Measurements from ENCODE around the gene SLC38A10. TPM values are rescaled to one million over a fixed set of nuclear protein-coding genes. Genes with fewer than 3 reads are reported as not detected.

SLC38A10 gene
- total RNA-seq, 1 experiment from 2014 or later: 43.8 TPM

- H4K5ac ChIP-seq (ENCODE audit: insufficient read length, low read depth, low read length): no peak overlapping the region
- H3K36me3 Mint-ChIP-seq (ENCODE audit: insufficient read depth in 1 of 3, low read depth in 3 of 3): no peaks in the 10 kb centered on the region
- peaks cover 6% of the 10 kb centered on the region for H3K23me2 ChIP-seq (ENCODE audit: insufficient read length, low read depth, low read length, poor library complexity, severe bottlenecking)
- H2AFZ ChIP-seq (ENCODE audit: low read length): no peak overlapping the region
- no peaks in the 10 kb centered on the region for H3K4me1 ChIP-seq (ENCODE audit: insufficient read depth, low read length)
- no peaks in the 10 kb centered on the region for H3K79me1 ChIP-seq (ENCODE audit: insufficient read depth, low read depth, low read length, poor library complexity, severe bottlenecking)
- no peak overlapping the region for H3K4ac ChIP-seq (ENCODE audit: low read depth, low read length)
- H2BK15ac ChIP-seq (ENCODE audit: low read depth, low read length): no peak overlapping the region
- TF ChIP-seq CTCF (conservative IDR thresholded peaks at IDR 0.05): no peak
- H3K18ac ChIP-seq (ENCODE audit: insufficient read length, low read depth, low read length): no peak overlapping the region
- no peaks in the 10 kb centered on the region for H3K9me3 Mint-ChIP-seq
- DNase-seq: no peak
- no peak overlapping the region; a peak in 1 of 5 replicates for H3K4me3 Mint-ChIP-seq
- no peak overlapping the region for H3K27ac ChIP-seq (ENCODE audit: insufficient read length, low read depth, low read length)
- WGBS (ENCODE audit: extremely low coverage, insufficient read length, low lambda C conversion rate): no CpG with 5 or more reads among the region's 19 CpGs
- no peak overlapping the region for H2BK120ac ChIP-seq (ENCODE audit: low read depth, low read length, poor library complexity, severe bottlenecking)
- no peak overlapping the region for H2AK5ac ChIP-seq (ENCODE audit: insufficient read length, low read length)
- no peak overlapping the region for H3K4me2 ChIP-seq (ENCODE audit: insufficient read depth, insufficient read length, low read length)
- no peaks in the 10 kb centered on the region for H3K79me2 ChIP-seq (ENCODE audit: insufficient read depth, low read length)
- no peak overlapping the region for H4K8ac ChIP-seq (replicated peaks; ENCODE audit: insufficient read length, low read depth, low read length)
- H3K56ac ChIP-seq (ENCODE audit: insufficient read length, low read depth, low read length): no peak overlapping the region
- peaks cover 6% of the 10 kb centered on the region for H3K27me3 Mint-ChIP-seq (ENCODE audit: low read depth)
- H2BK5ac ChIP-seq (ENCODE audit: insufficient read length, low read length): no peak overlapping the region
- H4K20me1 ChIP-seq (ENCODE audit: control insufficient read depth, insufficient read depth, insufficient read length): no peaks in the 10 kb centered on the region
- H3K27ac Mint-ChIP-seq: peak overlapping the region in 1 of 3 experiments; percentile 89; a peak in 1 of 7 replicates
- H3K23ac ChIP-seq (ENCODE audit: insufficient read length, low read depth, low read length): no peak overlapping the region
- H3K9me3 ChIP-seq (ENCODE audit: control insufficient read depth, low read depth, low read length): no peaks in the 10 kb centered on the region
- H3K9ac ChIP-seq (ENCODE audit: extremely low read depth, insufficient read length, low read length): no peak overlapping the region
- no peak overlapping the region for H2BK20ac ChIP-seq (ENCODE audit: low read depth, low read length, poor library complexity, severe bottlenecking)
- no peak overlapping the region for H3K14ac ChIP-seq (ENCODE audit: insufficient read depth, low read length)
- H3K4me1 Mint-ChIP-seq: peaks cover 8 to 15% of the 10 kb centered on the region in 2 experiments
- no peak overlapping the region for H2BK12ac ChIP-seq (ENCODE audit: insufficient read length, low read depth, low read length)
- no peaks in the 10 kb centered on the region for H3K27me3 ChIP-seq (ENCODE audit: insufficient read depth, low read length)
- H4K91ac ChIP-seq (ENCODE audit: insufficient read length, low read depth, low read length): no peak overlapping the region
- H3T11ph ChIP-seq (ENCODE audit: low read length): no peak overlapping the region
These were observed 4.9 kb upstream of the SLC38A10 start for GRCh38 chr17:81299846-81300585.

Measured in H9 (cell line).